ENCODE measurements around the gene EGFR.
A peak's percentile ranks its signal among the peaks of the same experiment; 100 is the strongest.

Gene EGFR

DNA sequence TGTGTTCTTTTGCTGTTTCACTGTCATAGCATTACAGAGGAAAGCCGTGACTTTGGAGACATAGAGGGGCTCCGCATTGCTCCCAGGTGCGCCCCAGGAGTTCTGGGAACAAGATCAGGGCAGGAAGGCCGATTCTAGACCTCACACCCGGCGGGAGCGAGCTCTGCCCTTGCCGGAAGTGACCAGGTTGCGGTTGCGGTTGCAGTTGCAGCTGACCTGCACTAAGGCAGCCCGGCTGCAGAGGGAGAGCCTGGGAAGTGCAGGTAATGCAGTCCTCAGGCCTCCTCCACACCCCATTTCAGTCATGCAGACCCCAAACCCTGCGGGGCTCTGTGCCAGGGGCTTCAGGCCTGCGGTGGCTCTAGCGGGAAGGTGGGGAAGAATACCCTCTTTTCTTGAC lies 216.3 kb downstream of the EGFR start:
- no peak for DNase-seq

DNA sequence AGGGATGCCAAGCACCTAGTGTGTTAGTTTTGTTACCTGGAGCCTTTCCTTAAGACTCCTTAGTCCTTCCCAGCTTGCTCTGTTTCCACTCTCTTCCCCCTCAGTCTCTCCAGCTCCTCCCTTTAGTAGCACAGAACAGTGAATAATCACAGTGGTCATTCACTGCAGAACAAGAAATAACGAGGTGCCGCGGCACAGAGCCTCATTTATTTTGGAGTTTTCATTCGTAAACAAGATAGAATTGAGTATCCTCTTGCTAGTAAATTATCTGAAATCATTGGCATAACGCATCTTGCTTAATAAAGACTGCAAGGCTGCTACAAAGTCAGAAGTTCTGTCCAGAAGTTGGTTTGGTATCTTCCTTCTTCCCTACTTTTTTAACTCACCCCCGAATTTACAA lies 217.0 kb downstream of the EGFR start:
- no peak for DNase-seq

DNA sequence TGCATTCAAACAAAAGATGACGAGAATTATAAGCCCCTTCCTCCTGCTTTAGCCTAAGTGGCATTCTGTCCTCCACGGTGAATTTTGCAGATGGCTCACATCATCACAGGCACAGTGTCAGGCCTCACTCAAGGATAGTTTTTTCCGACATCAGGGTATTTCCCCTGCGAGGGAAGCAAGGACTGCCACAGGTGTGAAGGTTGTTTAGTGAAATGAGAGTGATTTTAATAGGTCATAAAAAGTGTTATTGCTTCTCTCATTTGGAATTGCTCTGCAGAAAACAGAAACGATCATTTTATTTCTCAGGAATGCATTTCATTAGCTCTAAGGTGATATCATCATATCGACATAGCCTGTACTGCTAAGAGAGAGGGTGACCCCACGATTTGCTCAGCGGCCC lies 217.7 kb downstream of the EGFR start:
- DNase-seq, result no peak

DNA sequence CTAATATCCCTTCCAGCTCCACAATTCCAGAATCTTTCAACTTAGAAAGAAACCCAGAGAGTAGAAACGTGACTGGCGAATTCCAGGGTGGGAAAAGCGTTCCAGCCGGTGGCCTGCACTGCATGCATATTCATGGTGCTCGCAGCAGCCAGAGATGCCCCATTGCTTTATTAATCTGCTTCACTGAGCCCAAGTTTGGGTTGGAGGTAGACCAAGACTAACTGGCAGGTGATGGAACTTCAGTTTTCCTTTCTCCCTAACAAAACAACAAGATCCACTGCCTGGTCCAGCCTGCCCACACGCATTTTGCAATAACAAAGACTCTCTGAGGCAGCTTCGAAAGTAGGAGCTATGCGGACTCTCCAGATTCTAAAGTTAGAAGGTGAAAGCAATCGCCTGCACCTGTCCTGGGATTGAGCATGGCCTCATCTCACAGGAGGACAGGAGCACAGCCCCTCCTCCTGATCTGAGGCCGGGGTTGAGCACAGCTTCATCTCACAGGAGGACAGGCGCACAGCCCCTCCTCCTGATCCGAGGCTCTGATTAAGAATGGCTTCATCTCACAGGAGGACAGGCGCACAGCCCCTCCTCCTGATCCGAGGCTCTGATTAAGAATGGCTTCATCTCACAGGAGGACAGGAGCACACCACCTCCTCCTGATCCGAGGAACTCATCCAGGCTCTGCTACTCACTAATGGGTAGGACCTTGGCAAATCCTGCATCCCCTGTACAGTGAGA lies 218.5 kb downstream of the EGFR start:
- DNase-seq, result no peak

DNA sequence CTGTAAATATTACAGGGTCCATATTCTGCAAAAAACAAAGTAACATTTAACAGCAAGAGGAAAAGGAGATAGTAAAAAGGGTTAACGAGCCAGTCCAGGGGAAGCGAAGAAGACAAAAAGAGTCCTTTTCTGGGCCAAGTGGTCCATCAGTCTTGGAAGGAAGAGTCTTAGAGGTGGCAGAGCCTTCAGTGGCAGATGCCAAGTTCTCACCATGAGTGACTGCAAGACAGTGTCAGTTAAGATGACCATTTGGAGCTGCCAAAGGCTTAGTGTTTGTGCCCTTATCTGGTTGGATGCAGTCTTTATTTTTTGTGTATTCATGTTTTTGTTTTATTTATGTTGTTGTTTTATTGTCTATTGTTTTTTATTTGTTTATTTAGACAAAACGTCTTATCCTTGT lies 220.6 kb downstream of the EGFR start:
- no peak for DNase-seq

DNA sequence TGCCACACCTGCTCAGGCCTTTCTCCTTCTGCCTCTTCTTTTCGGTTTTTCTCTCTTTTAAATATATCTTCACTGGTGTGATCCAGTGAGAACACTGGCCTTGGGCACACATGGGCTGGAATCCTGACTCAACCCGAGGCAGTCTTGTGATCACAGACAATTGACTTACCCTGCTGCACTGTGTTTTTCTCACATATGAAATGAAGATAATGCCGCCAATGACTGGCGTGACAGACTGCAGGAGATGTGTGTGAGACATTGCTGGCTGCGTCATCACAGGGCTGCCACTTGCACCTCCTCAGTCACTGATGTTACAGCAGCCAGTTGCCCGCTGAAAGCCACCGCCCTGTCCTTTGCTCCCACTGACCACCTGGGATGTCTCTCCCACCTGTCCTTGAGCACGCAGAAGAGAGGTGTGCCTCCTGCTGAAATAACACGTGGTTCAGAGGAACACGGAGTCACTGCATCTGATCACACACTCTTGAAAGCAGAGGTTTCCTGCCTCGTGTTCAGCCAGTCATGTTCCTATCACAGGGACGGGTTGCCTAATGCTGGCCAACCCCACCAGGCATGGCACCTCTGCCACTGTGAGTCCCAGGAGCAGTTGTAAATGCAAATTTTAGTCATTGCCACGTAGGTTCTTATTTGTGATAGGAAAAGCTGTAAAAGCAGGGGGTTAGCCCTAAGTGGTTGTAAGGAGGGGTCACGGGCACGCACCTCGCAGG lies 221.8 kb downstream of the EGFR start:
- DNase-seq, result no peak

DNA sequence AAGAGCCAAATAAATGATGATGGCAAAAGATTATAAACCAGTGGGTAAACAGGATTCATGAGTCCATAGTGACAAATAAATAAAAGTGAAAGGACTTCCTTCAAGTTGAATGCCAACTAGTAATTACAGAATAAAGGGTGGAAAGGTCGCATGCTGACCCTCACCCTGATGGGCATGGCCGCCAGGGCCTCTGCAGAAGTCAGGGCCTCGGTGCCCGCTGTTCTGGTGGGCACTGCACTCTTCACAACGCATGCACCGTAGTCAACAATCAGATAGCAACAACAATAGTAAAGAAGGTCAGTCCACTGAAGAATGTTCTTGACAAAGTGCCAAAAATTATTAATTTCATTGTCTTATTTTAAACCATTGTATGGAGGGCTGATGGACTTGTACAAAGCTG lies 223.1 kb downstream of the EGFR start:
- DNase-seq, result no peak

DNA sequence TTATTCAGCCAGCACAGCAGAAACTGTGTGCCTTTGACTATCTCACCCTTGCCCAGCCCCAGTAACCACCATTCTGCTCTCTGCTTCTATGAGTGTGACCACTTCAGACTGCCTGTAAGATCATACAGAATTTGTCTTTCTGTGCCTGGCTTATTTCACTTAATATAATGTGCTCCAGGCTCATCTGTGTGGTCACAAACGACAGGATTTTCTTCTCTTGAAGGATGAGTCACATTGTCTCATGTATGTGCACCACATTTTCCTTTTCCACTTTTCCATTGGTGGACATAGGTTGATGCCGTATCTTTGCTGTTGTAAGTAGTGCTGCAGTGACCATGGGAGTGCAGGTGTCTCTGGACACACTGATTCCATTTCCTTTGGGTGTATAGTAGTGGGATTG lies 223.8 kb downstream of the EGFR start:
- DNase-seq, result no peak

DNA sequence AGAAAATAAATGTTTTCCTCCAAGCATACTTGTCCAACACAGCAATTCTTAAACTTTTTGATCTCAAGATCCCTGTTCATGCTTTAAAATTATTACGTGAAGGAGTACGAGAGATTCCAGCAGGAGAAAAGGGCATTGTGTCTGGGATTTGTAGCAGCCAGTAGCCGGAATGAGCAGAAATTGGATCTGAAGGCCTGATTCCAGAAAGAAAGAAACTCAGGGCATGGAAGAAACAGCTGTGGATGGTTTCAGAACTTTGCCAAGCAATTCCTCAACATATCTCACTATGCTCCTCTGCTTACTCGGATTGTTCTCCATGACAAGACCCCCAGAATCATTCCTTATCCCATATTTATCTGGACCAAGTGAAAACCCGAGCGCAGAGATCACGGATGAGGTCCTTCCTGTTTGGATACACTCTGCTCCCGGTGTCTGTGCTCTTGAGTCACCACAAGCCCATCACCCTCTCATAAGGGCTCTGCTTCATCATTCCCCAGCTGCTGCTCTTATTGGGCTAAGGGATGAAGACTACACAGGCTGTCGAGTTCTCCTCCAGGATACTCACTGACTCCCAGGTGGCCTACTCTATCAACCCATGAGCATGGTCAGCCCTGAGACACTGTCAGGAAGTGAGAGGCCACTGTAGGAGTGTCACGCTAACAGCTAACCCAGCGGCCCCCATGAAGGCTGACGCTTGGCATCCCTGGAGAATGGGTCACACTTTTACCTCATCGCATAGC lies 225.4 kb downstream of the EGFR start:
- DNase-seq, result no peak

DNA sequence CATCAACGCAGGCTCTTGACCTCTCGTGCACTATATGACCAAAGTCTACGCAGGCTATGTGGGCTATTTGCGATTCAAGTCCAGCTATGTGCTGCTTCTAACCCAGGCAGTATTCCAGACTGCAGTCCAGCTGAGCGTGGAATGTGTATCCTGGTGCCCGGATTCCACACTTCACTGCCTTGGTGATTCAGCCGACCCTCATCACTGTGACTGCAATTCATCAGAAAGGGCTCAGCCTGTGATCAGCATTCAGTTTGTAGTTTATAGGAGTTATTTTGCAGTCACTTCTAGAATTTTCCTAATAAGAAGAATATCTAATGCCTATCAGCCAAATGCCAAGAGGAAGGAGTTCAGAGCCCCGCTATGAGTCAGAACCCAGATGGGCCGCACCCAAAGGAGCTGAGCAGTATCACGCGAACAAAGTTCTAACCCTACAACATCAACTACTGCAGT lies 226.5 kb downstream of the EGFR start:
- no peak for DNase-seq

DNA sequence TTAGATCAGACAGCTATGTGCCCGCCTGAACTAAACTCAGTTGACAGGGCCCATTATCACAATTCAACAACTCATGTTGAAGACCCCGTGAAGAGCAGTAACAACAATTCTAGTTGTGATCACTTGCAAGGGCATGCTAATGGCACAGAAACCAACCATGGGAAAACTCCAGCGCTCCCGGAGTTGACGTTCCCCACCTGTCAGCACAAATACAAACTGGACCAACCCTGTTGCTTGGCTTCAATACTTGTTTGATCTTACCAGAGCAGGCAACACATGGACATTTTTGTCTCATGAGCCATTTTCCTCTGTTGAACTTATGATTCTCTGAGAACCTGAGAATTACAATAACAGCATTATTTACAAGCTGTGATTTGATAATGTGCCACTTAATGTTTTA lies 227.4 kb downstream of the EGFR start:
- no peak for DNase-seq

DNA sequence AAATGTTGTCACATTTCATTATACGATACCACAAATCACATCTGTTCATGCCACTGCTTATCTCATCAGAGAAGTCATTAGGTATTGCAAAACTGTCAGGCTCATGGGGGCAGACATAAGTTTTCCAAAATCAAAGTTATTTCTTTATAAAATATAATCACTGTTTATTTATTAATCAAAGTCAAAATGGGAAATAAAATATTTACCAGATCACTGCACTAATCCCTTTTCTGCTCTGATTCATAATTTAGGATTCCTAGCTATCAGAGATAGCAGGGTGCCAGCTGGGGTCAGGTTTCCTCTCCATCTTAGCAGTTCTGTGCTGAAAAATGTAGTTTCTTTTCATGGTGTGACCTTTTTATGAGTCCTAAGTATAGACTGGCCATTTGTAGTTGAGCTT lies 228.6 kb downstream of the EGFR start:
- DNase-seq, result no peak

DNA sequence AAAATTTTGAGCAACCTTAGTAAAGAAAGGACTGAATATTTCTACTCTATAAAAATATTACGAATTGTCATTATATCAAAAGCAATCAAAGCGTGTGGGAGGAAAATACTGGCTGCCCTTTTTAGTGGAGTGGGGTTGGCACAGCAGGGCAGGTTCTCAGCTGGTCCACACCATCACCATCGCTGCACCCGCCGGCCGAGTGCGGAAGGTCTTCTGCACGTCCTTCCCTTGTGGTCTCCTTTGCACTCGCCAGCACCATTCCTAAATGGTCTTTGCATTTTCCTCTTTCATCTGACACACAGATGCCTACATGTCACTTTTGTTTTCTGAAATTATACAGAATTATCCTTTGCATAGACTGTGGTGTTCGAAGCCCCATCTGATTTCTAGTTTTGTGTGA lies 229.7 kb downstream of the EGFR start:
- no peak for DNase-seq

DNA sequence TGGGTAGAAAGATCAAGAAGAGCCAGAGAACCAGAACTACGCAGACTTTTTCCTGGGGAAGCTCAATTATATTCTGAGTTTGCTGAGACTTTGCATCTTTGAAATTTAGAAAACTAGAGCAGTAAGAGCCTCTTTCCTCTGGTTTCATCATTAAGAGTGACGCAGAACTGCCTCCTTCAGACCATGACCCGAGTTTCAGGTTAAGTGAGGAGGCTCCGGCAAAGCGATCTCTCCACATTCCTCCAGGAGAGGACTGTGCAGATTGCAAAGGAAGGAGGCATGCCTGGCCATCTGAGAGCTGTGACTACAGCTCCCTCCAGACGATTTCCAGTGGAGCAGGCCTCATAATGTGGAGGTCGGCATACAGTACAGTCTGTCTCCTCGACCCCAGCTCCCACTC lies 230.5 kb downstream of the EGFR start:
- DNase-seq, result no peak

DNA sequence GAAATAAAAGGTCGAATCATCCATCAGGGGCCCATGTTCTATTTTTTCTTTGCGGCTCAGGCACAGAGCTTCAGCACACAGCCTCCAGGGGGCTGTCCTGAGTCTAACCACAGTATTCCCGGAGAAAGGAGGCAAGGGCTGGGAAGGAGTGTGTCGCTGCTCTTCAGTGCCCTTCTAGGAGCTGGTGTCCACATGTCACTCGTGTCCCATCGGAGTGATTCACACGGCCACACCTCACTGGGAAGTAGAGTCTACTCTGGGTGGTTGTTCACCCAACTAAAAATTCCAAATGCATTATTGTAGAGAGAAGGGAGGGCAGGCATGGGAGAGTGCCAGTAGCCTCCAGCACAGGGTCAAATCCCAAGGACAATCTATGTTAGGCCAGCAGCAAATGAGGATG lies 231.5 kb downstream of the EGFR start:
- no peak for DNase-seq

DNA sequence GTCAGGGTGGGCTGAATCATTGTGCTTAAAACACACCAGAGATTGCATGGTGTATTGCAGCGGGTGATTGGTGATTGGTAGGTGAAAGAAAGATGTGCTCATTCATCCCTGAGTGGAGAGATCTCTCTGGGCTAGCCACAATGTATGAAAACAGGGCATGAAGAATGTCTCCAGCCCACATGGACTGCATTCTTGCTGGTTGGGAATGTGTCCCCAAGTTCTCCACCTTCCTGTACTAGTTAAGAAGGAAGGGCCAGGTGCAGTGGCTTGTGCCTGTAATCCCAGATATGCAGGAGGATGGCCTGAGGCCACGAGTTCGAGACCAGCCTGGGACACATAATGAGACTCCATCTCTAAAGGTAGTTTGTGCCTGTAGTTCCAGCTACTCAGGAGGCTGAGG lies 232.5 kb downstream of the EGFR start:
- no peak for DNase-seq

DNA sequence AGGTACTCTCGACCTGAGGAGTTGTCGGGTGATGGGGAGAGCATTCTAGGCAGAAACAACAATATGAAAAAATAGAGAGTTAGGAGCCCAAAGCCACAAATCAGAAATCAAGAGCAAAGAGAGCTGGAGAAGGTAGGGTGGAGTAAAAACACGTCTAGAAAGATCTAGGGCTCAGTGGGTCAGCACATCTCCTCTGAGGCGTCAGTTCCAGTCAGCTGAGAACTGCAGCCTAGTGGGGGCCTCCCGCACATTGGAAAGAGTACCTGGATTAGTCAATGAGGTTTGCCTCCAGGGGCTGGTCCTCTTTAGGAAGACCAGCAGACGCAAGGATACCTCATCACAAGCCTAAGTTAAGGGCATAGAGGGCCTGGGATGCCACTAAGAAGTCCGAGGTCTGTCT lies 233.1 kb downstream of the EGFR start:
- DNase-seq, result no peak

DNA sequence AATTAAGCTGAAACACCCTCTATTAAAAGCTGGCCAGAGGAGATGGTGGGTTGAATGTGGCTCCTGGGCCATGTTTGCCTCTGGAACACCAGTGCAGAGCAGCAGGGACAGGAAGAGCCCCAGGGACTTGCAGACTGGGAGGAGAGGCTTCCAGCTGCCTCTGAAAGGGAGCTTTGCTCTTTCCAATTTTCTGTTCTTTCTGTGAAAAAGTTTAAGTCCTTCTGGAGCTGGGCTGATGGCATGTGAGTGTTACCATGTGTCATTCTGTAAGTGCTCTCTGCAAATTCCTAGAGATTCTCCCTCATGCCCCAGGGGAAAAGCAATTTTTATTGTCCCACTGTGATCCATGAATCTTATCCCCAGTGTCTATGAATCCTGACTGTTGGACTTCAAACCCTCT lies 233.6 kb downstream of the EGFR start:
- DNase-seq, result no peak

DNA sequence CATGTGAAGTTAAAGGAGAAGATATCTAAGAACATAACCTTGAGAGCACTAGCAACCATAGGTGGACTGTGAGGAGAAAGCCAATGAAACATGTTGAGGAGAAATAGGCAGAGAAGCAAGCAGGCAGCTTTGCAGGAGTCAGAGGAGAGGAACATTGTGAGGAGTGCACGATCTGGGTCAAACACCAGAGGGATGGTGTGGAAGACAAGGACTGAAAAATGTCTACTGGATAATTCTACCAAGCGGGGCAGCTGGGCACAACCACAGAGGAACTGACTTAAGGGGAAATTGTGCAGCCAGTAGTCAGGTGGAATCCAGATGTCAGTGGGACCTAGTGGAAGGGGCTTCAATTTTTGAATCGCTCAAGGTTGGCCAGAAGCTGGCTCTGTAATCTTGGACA lies 234.4 kb downstream of the EGFR start:
- no peak for DNase-seq

DNA sequence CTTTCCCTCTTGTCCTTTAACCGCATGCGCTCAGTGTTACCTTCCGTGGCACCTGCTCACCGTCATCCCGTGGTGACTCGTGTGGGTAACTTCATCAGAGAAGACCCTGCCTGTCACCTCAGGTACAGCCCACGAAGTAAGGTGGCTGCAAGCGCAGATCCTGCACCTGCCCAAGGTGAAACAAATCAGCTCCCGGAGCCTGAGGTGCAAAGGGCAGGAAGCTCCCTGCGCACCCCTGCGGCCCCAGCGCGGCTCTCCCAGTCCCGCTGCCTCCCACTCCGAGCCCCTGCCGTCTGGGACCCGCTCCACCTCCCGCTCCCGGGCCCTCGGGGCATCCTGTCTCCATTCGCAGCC lies 235.4 kb downstream of the EGFR start:
- no peak for DNase-seq

DNA sequence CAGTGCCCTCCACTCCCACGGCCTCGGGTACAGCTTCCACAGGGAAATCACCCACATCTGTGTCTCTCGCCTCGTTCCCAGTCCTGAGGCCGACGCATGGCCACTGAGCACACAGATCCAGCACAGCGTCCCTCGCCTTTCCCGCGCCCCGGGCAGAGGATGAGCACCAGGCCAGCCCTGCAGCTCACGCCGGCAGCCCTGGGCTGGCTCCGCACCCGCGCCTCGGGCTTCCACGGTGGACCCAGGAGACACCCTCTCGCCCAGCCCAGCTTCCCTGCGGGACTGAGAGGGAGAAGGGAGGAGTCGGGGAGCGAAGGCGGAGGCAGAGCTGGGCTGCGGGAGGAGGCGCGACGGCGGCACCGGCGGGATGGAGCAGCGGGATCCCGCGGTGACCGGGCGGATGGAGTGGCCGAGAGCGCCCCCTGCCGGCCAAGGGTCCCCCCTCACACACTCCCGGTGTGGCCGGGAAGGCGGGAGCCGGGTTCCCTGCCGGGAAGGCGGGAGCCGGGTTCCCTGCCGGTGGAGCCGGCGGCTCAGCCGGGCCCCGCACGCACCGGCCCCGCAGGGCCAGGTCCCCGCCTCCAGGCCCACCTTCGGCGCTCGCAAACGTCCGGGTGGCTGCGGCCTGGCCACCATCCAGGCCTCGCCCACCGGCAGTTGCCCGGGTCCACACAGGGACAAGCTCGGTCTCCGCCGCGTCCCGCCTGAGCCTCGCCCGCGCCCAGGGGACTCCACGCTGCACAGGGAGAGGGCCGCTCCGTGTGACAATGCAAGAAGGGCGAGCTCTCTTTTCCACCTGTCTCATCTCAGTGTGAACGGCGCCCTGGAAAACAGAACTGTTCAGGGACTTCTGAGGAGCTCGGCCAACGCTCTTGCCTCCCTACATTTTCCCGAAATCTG lies 236.0 kb downstream of the EGFR start:
- DNase-seq, result peak; percentile 82

DNA sequence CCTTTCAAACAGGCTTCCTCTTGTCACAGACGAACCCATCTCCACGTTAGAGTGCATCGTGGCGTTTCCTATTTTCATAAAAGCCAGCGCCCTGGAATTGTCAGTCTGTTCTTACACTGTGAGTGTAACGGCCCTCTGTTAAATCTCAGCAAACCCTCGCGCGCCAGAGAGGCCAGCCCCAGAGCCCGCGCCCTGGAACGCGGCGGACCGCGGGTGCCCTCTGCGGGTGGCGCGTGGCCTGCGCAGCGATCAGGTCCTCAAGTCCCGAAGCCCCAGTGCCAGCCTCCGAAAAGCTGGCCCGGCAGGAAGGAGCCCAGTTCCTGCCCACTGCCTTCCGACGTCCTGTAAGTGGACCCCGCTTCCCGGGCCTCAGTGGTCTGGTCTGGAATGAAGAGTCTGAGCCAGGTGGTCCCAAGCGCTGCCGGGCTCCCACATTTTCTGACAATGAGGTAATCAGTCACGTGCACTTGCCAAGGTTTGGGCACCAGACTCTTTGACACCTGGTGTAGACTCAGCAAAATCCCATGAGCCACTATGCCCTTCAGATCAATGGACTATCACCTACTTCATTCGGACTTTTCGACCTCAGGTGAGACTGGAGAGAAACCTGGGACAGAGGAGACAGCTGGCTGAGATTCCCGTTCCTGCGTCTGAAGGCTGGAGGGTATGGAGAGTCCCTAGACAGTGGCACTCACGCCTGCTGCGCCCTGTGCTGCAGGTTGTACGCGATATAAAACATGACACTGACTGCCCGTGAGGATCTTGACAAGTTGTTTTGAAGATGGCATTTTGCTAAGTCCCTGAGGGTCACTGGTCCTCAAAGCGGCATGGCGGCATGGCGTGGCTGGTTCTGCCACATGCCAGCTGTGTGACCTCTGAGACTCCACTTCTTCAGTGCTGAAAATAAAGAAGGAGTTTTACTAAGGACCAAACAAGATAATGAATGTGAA lies 237.0 kb downstream of the EGFR start:
- peak; percentile 85 for DNase-seq

All from stimulated activated CD4-positive, alpha-beta T cell treated with anti-CD3 and anti-CD28 coated beads, Interleukin-15, amount 100 ng/mL, for 24 hours (primary cell).